Measurements from ENCODE around the gene GEMIN4. TPM values are rescaled to one million over a fixed set of nuclear protein-coding genes. Genes with fewer than 3 reads are reported as not detected.
A peak's percentile ranks its signal among the peaks of the same experiment; 100 is the strongest.
"Not testable (repeated sequence)": the region's sequence is repeated elsewhere in the genome, so short reads cannot be mapped to it uniquely, and the experiment has no call there.

GEMIN4 gene
- total RNA-seq, 1 donor from 2014 or later, result 22.3 TPM

- TF ChIP-seq, protein P1, sequence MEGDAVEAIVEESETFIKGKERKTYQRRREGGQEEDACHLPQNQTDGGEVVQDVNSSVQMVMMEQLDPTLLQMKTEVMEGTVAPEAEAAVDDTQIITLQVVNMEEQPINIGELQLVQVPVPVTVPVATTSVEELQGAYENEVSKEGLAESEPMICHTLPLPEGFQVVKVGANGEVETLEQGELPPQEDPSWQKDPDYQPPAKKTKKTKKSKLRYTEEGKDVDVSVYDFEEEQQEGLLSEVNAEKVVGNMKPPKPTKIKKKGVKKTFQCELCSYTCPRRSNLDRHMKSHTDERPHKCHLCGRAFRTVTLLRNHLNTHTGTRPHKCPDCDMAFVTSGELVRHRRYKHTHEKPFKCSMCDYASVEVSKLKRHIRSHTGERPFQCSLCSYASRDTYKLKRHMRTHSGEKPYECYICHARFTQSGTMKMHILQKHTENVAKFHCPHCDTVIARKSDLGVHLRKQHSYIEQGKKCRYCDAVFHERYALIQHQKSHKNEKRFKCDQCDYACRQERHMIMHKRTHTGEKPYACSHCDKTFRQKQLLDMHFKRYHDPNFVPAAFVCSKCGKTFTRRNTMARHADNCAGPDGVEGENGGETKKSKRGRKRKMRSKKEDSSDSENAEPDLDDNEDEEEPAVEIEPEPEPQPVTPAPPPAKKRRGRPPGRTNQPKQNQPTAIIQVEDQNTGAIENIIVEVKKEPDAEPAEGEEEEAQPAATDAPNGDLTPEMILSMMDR (IDR thresholded peaks at IDR 0.05), result no peak
- no peak for TF ChIP-seq POLR2A (IDR thresholded peaks at IDR 0.05)
- no peak for TF ChIP-seq POLR2AphosphoS5 (IDR thresholded peaks at IDR 0.05; ENCODE audit: insufficient read depth in 1 of 2, low read depth in 1 of 2)
- Histone ChIP-seq H3K27ac (no peak overlapping the region), H3K4me1 (peaks cover 21% of the 10 kb centered on the region), H3K36me3 (peaks cover 0 to 13% of the 10 kb centered on the region in 2 donors), H3K4me3 (no peak overlapping the region), H3K27me3 (no peaks in the 10 kb centered on the region), H3K9me3 (no peaks in the 10 kb centered on the region)
- intact Hi-C loops (cut with DNase I), result no loop called here
- no peak for DNase-seq (ENCODE audit: extremely low spot score in 2 of 2)
These were observed 1.4 kb upstream of the GEMIN4 start for GRCh38 chr17:753418-753817.

DNA sequence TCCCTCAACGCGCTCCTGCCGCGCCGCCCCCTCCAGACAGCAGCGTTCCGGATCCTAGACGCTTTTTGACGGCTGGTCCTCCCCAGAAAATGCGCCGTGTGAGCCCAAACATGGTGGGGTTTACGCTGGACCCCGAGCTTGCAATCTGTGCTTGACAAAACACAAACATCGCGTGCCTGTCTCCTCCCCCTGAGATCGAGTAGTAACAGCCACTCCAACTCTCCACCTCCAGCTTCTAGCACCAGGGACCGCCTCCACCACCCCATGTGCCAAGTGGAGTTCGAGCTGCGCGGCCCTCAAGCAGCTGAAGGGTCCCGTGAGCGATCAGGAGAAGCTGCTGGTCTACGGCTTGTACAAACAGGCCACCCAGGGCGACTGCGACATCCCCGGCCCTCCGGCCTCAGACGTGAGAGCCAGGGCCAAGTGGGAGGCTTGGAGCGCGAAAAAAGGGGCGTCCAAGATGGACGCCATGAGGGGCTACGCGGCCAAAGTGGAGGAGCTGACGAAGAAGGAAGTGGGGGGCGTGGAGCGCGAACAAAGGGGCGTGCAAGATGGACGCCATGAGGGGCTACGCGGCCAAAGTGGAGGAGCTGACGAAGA lies 656 bp upstream of the GEMIN4 start:
- no peak for DNase-seq (ENCODE audit: extremely low spot score in 2 of 2)
- Histone ChIP-seq H3K9me3 (no peaks in the 10 kb centered on the region), H3K4me1 (peaks cover 21% of the 10 kb centered on the region), H3K4me3 (peak overlapping the region; percentile 55 to 83), H3K27me3 (no peaks in the 10 kb centered on the region), H3K27ac (peak overlapping the region; percentile 90), H3K36me3 (peaks cover 0 to 6% of the 10 kb centered on the region in 2 donors)
- intact Hi-C loops (cut with DNase I), result no loop called here
- TF ChIP-seq, protein P1 (IDR thresholded peaks at IDR 0.05), result no peak
- no peak for TF ChIP-seq POLR2A (IDR thresholded peaks at IDR 0.05)
- TF ChIP-seq POLR2AphosphoS5 (IDR thresholded peaks at IDR 0.05; ENCODE audit: insufficient read depth in 1 of 2, low read depth in 1 of 2), result peak in 1 of 2 donors; percentile 38

DNA sequence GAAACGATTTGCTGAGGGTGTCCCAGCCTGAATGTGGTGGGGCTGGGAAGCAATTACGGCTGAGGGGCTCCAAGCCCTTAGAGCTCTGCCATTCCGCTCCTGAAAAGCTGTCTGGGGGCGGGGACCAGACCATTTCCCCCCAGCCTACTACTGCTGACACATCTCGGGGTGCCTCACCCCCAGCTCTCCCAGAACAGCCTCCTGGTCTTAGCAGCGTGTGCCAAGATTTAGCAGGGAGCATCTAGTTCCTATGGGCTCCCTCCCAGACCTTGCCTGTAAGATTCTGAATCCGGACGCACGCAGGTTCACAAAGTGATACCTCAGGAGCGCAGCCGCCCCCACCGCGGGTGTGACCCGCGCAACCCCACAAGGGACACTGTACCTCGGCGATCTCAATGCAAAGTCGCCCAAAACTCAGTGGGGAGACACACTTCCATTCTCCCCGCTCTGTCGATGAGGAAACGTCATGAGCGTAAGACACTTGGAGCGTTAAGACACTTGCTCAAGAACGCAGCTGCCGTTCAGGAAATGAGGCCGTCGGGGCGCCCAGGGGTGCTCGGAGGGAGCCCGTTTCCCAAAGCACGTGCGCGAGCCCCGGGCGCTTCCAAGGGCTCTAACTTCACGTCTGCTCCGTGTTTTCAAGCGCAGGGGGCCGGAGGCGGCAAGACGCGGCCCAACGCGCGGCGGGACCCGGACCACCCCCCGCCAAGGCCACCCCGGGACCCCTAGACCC lies 629 bp downstream of the GEMIN4 start:
- Histone ChIP-seq H3K27me3 (no peaks in the 10 kb centered on the region), H3K27ac (peak overlapping the region; percentile 90), H3K4me1 (peaks cover 21% of the 10 kb centered on the region), H3K4me3 (peak overlapping the region; percentile 55 to 83), H3K9me3 (no peaks in the 10 kb centered on the region), H3K36me3 (peaks cover 0 to 13% of the 10 kb centered on the region in 2 donors)
- TF ChIP-seq POLR2AphosphoS5 (IDR thresholded peaks at IDR 0.05; ENCODE audit: insufficient read depth in 1 of 2, low read depth in 1 of 2) (no peak), POLR2A (IDR thresholded peaks at IDR 0.05) (no peak)
- TF ChIP-seq, protein P1 (IDR thresholded peaks at IDR 0.05), result no peak
- DNase-seq (ENCODE audit: extremely low spot score in 2 of 2), result no peak
- intact Hi-C loops (cut with DNase I), result no loop called here

GRCh38 chr17:750431-751037 lies 1.5 kb downstream of the GEMIN4 start:
- H3K36me3 ChIP-seq, result peaks cover 0 to 22% of the 10 kb centered on the region in 2 donors
- H3K27me3 ChIP-seq, result no peaks in the 10 kb centered on the region
- H3K9me3 ChIP-seq, result no peaks in the 10 kb centered on the region
- intact Hi-C loops (cut with DNase I), result no loop called here
- H3K4me1 ChIP-seq, result peaks cover 21% of the 10 kb centered on the region
- TF ChIP-seq POLR2A (IDR thresholded peaks at IDR 0.05) (no peak), POLR2AphosphoS5 (IDR thresholded peaks at IDR 0.05; ENCODE audit: insufficient read depth in 1 of 2, low read depth in 1 of 2) (no peak)
- TF ChIP-seq, protein P1 (IDR thresholded peaks at IDR 0.05), result no peak
- no peak overlapping the region for H3K27ac ChIP-seq
- peak overlapping the region; percentile 55 to 83 for H3K4me3 ChIP-seq
- no peak for DNase-seq (ENCODE audit: extremely low spot score in 2 of 2)

- Histone ChIP-seq H3K36me3 (peaks cover 0 to 33% of the 10 kb centered on the region in 2 donors), H3K4me1 (peaks cover 21% of the 10 kb centered on the region)
- H3K4me3 ChIP-seq; H3K9me3 ChIP-seq; H3K27me3 ChIP-seq; DNase-seq (ENCODE audit: extremely low spot score in 2 of 2); intact Hi-C loops (cut with DNase I); H3K27ac ChIP-seq: not testable (repeated sequence)
These were observed 2.7 kb downstream of the GEMIN4 start for GRCh38 chr17:749359-749758.

- H3K27ac ChIP-seq; intact Hi-C loops (cut with DNase I); H3K4me3 ChIP-seq; H3K27me3 ChIP-seq; H3K9me3 ChIP-seq; DNase-seq (ENCODE audit: extremely low spot score in 2 of 2): not testable (repeated sequence)
- Histone ChIP-seq H3K36me3 (peaks cover 0 to 38% of the 10 kb centered on the region in 2 donors), H3K4me1 (peaks cover 21% of the 10 kb centered on the region)
These were observed 3.5 kb downstream of the GEMIN4 start for GRCh38 chr17:748604-749003.

All from vagina (tissue), 2 donors.